Fibroblast of skin of scalp (primary cell): ENCODE results near the gene C1QTNF1.

Experiments used
- DNase-seq: peaks from one replicate; pipeline ENCODE4 v3.0.0-alpha.2; 2013

The C1QTNF1 gene

DNA sequence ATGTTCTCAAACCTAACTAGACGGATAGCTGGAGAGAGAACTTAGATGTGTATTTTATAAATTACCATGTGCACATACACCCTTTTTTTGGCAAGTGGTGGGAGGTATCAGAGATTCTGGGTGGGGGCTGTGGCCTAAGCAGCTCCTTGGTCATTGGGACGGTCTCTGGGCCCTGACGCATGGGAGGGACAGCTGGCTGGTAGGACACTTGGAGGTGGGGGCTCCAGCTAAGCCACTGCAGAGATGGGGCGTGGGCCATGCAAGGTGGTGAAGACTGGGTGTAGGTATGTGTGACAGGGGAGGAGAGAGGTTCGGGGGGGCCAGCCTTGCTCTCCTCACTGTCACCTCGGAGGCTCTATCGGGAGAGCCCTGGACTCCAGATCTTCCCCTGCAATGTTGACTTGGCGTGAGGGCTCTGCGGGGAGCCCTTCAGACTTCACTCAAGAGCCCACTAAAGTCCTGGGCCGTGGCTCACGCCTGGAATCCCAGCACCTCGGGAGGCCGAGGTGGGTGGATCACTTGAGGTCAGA is 17.1 kb downstream of the C1QTNF1 start:
- no peak for DNase-seq

DNA sequence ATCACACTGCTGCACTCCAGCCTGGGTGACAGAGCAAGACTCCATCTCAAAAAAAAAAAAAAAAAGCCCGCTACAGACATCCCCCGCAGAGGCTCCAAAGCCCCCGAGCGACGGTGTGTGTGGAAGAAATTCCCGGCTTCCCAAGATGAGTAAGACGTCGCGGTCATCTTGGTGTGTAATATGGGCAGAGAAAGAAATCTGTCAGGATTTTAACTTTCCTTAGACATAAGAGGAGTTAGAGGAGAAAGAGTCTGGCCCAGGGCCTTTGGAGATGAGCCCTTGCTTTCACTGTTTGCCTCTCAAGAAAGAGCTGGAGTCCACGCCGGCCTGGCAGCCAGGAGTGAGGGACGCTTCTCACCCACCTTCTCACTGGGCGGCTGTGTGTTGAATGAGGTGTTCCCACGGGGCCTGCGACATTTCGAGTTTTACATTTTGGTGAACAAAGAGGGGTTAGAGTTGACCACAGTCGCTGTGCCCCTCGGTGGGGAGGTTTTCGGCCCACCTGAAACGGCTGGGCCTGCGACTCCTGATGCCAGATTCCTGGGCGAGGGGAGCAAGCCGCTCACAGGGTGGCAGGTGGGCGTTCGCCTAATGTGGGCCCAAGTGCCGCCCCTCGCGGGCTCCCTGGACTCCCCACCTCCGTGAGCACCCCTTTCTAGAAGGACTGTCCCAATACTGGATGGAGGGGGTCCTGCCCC is 17.9 kb downstream of the C1QTNF1 start:
- DNase-seq, result peak; percentile 54

DNA sequence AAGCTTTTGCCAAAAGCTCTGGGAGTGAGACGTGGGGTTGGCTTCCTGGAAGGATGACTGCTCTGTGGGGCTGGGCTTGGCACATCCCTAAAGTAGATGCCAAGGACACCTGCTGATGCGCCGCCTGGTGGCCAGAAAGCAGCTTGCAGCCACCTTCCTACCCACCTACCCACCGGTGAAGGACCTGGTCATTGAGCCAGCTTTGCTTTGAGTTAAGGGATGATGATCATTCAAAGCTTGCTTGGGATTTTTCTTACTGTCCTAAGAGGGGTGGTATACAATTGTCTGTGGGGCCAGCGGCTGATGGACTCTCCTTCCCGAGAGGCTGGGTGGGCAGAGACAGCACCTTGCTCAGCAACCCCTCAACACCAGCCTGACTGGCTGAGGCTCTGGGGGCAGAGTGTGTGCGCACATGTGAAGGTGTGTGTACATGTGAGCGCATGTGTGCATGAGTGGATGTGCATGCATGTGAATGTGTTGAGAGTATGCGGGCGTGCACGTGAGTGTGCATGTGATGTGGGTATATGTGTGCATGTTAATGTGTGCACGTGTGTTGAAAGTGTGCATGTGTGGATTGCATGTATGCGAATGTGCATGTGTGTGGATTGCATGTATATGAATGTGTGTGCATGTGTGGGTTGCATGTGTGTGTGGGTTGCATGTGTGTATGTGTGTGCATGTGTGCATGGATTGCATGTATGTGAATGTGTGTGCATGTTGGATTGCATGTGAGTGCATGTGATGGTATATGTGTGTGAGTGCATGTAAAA is 18.6 kb downstream of the C1QTNF1 start:
- DNase-seq, result peak; percentile 56

DNA sequence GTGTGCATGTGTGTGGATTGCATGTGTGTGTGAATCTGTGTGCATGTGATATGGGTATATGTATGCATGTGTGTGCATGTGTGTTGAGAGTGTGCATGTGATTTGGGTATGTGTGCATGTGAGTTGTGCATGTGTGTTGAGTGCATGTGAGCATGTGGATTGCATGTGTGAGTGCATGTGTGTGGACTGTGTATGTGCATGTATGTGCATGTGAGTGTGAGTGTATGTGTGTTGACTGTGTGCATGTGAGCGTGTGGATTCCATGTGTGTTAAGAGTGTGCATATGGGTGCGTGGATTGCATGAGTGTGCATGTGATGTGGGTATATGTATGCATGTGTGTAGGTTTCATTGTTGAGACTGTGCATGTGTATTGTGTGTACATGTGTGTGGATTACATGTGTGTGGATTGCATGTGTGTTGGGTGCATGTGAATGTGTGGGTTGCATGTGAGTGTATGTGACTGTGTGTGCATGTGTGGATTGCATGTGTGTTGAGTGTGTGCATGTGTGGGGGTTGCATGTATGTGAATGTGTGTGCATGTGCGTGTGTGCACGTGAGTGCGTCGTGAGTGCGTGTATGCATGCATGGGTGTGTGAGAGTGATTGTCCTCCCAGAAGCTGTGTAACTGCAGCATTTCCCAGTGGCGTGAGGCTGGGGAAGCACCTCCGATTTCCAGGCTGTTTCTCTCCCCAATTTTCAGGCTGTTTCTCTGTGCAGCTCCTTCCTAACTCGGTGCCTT is 19.4 kb downstream of the C1QTNF1 start:
- DNase-seq, result no peak

DNA sequence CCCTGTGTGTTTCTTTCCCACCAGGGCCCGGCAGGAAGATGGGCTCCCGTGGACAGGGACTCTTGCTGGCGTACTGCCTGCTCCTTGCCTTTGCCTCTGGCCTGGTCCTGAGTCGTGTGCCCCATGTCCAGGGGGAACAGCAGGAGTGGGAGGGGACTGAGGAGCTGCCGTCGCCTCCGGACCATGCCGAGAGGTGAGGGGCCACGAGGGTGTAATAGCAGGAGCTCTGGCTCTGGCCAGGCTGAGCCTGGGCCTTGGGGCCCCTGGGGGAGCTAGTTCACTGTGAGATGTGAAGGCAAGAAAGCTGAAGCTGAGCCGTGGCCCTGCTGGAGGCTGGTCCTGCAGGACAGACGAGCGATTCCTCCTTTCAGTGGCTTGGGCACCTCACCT is 20.0 kb downstream of the C1QTNF1 start:
- no peak for DNase-seq

DNA sequence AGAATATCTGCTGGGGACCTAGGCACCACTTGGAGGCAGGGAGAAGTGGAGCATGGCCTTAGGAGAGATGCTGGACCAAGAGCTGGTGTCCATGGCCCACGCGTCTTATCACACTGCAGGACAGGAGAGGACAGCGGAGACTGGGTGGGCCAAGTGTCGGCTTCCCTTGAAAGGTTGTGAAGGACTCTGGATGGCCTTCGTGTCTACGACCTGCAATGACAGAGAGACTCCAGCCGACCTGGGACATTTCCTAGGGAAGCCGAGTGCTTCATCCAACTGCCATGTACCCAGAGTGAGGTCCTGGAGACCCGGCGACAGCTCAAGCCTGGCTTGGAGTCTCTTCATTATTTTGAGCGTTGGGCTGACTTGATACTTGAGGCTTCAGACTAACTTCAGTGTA is 20.5 kb downstream of the C1QTNF1 start:
- DNase-seq, result no peak

DNA sequence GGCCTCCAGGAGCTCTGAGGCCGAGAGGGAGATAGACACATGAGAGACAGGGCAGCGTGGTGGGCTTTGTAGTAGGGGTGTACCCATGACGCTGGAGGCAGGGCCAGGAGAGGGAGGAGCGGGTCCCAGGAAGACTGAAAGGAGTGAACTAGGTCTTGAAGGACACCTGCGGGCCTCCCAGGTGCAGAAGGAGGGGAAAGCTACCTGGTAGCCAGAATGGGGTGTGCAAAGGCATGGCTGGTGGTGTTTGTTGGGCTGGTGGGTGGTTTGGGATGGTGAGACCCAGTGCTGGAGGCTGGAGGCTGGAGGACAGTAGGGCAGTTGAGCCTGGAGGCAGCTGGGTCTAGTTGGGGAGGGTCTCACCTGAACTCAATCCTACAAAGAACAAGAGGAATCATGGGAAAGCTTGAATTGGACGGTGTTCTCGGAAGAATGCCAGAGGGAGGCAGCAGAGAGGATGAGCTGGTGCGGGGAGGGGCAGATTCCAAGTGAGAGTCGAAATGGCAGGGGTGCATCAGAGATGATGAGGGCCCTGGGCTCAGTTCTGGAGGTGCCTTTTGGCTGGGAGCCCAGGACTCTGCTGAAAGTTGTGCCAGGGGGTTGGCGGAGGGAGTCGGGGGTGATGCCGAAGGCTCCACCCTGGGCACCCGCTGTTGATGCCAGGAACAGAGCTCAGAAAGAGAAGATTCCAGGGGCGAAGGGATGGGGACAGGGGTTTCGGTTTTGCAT is 21.2 kb downstream of the C1QTNF1 start:
- no peak for DNase-seq

DNA sequence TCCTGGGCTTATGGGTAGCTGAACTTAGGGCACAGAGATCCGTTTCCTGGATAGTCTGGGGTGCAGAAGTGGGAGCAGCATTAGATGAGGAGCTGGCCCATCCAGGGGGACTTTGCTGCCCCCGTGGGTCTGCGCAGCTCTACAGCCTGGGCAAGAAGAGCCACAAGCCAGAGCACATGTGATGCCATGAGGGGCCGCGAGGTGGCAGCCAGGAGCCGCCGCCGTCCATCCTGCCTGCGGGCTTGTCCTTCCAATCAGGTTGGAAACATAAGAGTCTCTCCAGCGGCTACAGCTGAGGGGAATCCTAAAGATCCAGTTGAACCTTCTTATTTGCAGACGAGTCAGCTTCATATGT is 21.9 kb downstream of the C1QTNF1 start:
- DNase-seq, result peak; percentile 63

DNA sequence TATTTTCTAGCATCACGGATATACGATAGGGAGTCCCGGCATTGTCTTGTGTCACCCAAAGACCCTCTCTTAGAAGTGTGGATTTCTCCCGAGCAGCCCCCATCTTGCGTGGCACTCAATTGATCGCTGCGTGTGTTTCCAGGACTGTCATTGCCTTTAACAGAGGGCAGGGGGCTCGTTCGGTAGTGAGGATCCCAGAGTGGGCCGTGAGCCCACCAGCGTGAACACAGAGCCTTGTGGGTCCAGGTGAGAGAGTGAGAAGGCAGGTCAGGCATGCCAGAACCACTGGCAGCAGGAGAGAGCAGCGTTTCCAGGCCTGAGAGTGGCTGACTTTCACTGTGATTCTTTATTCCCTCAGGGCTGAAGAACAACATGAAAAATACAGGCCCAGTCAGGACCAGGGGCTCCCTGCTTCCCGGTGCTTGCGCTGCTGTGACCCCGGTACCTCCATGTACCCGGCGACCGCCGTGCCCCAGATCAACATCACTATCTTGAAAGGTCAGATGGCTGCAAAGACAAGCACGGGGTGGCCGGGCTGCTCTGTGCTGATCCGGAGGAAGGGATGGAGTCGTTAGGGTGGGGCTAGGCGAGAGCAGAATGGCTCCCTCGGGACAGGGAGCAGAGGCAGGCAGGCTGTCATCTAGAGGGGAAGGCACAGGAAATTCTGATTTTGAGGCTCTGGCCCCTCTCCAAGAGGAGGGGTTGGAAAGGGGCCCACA is 22.4 kb downstream of the C1QTNF1 start:
- no peak for DNase-seq

DNA sequence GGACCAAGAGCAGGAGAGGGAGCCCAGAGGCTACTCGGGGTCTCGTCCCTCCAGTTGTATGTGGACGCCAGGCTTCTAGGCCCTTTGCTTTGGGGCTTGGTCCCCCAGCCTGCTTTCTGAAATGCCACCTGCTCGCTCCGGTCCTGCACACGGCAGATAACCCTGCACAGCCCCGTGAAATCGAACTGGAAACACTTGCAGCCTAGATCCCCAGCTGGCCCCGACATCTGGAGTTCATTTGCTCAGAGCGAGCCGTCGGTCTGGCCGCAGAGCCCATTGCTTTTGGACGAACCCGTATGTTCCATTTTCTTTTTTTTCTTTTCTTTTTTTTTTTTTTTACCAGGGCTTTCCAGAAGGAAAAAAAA is 22.9 kb downstream of the C1QTNF1 start:
- DNase-seq, result no peak

DNA sequence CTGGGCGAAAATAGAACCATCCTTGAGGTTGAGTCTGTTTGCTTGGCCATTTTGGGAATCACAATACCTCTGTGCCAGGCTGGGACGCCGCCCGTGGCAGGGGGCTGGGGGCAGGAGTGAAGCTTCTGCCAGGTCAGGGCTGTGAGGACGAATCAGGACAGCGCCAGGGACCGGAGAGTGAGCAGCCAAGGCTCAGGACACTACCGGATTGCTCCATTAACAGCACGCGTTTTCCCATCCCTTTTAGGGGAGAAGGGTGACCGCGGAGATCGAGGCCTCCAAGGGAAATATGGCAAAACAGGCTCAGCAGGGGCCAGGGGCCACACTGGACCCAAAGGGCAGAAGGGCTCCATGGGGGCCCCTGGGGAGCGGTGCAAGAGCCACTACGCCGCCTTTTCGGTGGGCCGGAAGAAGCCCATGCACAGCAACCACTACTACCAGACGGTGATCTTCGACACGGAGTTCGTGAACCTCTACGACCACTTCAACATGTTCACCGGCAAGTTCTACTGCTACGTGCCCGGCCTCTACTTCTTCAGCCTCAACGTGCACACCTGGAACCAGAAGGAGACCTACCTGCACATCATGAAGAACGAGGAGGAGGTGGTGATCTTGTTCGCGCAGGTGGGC is 23.4 kb downstream of the C1QTNF1 start:
- DNase-seq, result no peak

DNA sequence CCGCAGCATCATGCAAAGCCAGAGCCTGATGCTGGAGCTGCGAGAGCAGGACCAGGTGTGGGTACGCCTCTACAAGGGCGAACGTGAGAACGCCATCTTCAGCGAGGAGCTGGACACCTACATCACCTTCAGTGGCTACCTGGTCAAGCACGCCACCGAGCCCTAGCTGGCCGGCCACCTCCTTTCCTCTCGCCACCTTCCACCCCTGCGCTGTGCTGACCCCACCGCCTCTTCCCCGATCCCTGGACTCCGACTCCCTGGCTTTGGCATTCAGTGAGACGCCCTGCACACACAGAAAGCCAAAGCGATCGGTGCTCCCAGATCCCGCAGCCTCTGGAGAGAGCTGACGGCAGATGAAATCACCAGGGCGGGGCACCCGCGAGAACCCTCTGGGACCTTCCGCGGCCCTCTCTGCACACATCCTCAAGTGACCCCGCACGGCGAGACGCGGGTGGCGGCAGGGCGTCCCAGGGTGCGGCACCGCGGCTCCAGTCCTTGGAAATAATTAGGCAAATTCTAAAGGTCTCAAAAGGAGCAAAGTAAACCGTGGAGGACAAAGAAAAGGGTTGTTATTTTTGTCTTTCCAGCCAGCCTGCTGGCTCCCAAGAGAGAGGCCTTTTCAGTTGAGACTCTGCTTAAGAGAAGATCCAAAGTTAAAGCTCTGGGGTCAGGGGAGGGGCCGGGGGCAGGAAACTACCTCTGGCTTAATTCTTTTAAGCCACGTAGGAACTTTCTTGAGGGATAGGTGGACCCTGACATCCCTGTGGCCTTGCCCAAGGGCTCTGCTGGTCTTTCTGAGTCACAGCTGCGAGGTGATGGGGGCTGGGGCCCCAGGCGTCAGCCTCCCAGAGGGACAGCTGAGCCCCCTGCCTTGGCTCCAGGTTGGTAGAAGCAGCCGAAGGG is 24.2 kb downstream of the C1QTNF1 start:
- DNase-seq, result peak; percentile 40

DNA sequence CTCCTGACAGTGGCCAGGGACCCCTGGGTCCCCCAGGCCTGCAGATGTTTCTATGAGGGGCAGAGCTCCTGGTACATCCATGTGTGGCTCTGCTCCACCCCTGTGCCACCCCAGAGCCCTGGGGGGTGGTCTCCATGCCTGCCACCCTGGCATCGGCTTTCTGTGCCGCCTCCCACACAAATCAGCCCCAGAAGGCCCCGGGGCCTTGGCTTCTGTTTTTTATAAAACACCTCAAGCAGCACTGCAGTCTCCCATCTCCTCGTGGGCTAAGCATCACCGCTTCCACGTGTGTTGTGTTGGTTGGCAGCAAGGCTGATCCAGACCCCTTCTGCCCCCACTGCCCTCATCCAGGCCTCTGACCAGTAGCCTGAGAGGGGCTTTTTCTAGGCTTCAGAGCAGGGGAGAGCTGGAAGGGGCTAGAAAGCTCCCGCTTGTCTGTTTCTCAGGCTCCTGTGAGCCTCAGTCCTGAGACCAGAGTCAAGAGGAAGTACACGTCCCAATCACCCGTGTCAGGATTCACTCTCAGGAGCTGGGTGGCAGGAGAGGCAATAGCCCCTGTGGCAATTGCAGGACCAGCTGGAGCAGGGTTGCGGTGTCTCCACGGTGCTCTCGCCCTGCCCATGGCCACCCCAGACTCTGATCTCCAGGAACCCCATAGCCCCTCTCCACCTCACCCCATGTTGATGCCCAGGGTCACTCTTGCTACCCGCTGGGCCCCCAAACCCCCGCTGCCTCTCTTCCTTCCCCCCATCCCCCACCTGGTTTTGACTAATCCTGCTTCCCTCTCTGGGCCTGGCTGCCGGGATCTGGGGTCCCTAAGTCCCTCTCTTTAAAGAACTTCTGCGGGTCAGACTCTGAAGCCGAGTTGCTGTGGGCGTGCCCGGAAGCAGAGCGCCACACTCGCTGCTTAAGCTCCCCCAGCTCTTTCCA is 25.1 kb downstream of the C1QTNF1 start:
- no peak for DNase-seq

DNA sequence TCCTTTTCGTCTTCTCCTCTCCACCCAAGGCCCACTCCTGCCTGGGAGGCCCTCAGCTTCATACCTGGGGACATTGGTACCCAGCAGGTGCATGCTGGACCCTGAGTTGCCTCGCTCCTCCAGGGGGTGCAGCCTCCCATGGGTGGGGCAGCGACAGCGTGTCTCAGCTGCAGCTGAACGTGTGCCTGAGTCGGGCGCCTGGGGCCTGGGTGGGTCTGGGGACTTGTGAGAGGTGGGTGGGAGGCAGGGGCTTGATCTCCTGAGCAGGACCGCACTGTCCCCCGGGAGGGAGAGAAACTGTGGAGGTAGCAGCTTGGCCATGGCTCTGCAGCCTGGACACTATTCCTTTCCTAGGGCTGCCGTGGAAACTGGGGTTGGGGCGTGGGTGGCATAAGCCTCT is 25.9 kb downstream of the C1QTNF1 start:
- no peak for DNase-seq

DNA sequence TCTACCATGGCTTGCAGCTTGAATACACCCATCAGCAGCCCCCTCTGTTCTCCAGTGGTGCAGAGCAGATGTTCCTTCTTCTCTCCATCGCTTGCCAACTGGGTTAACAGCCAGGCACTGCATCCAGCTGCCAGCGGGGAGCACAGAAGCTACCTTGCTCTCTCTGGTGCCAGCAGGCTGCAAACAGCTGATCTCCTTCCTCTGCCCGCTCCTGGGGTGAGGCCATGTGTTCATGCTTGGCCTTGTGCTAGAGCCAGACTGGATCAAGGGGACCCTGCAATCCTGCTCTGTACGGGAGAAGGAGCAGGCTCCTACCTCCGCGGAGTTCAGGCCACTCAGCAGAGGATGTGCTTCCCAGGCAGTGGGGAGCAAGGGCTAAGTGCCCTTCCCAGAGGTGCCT is 26.6 kb downstream of the C1QTNF1 start:
- DNase-seq, result no peak

DNA sequence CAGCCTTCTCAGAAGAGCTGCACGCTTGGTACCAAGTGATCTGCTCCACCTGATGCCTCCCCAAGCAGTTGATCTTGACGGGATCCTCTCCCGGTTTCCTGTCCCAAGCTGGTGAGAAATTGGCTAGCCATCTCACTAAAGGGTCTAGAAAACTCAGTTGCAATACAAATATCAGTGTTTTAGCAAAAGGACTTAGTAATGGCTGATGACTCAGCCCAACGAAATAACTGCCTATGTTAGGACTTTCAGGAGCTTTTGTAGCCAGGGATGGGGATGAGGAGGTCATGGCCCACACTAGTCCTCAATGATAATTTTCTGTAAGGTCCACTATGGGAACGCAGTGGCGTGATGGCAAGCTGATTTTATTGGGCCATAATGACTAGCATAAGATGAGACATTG is 27.3 kb downstream of the C1QTNF1 start:
- no peak for DNase-seq

DNA sequence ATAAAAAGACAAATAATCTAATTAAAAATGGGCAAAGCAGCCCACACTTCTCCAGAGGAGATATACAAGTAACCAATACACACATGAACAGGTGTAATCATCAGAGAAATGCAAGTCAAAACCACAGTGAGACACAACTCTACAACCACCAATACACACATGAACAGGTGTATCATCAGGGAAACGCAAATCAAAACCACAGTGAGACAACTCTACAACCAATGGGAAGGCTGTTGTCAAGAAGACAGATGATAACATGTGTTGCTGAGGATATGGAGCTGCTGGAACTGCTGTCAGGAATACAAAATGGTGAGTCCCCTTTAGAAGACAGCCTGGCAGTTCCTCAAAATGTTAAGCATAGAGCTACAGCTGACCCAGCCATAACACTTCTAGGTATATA is 28.2 kb downstream of the C1QTNF1 start:
- no peak for DNase-seq

DNA sequence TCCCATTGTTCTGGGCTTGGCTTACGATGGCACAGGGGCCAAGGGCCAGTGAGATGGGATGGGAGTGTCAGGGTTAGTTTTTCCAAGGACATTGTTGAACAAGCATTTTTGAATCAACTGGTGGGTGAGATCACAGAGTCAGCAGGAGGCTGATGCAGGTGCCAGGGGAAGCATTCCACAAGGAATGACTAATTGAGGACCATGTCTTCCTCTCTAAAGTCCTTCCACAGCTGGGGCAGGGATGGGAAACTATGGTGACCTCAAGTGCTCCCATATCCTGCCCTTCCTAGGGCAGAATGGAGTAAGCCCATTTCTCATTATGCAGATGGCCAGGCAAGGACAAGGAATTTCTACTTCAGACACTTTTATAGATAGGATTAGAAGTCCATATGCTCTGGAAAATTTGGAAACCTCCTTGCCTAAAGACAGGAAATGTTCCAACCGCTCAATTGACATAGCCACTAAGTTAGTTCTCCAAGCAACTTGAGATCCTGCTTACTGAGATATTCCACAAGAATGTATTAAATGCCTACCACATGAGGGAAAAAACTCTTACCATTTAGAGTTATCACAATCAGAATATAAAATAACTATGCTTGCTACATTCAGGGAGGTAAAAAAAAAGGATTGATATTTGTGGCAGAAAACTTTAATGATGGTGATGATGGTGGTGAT is 29.4 kb downstream of the C1QTNF1 start:
- no peak for DNase-seq
